ENCODE measurements around the gene FAM81B.

- TF ChIP-seq GATA2 (IDR thresholded peaks at IDR 0.05; ENCODE audit: low read depth, low read length) (no peak), GATA3 (IDR thresholded peaks at IDR 0.05; ENCODE audit: low read depth, low read length) (no peak)
Measured at GRCh38 chr5:95358848-95359247, 32.3 kb upstream of the FAM81B start.
